ENCODE measurements around the gene TSPAN5. TPM values are rescaled to one million over a fixed set of nuclear protein-coding genes. Genes with fewer than 3 reads are reported as not detected.
A peak's percentile ranks its signal among the peaks of the same experiment; 100 is the strongest.

The TSPAN5 gene
- polyA plus RNA-seq, 1 of the 3 experiments (the other 2 are of a cell fraction) = 38.6 TPM

DNA sequence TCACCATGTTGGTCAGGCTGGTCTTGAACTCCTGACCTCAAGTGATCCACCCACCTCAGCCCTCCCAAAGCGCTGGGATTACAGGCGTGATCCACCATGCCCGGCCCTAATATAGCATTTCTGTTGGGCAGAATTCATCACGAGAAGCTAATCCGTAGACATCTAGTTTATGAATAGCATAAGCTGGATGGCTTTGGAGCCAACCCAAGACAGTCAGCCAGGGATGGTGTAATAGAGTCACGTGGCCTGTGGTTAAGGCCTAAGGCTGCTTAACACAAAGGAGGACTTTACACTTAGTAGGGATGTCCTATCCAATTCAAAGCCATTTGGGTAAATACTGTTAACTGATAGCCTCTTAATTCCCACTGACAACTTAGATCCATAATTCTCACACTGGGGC is 223.6 kb downstream of the TSPAN5 start:
- Histone ChIP-seq H4K20me1 (ENCODE audit: insufficient read depth) (no peaks in the 10 kb centered on the region), H3K79me2 (ENCODE audit: insufficient read depth) (no peaks in the 10 kb centered on the region), H3K36me3 (replicated peaks in 1 of 2; ENCODE audit: control insufficient read depth in 1 of 2, insufficient read depth in 2 of 2, low read length in 1 of 2) (peaks cover 19 to 40% of the 10 kb centered on the region in 2 experiments), H3F3A (replicated peaks; ENCODE audit: insufficient read depth) (peaks cover 28% of the 10 kb centered on the region), H3K4me1 (ENCODE audit: control insufficient read depth in 1 of 2, insufficient read depth in 2 of 2, low read depth in 1 of 2, low read length in 1 of 2) (peaks cover 2 to 27% of the 10 kb centered on the region in 2 experiments; a peak in 2 of 4 replicates), H3K27ac (ENCODE audit: low read depth in 2 of 2, low read length in 1 of 2) (peak overlapping the region in 1 of 2 experiments; percentile 83; a peak in 1 of 4 replicates), H3K4me2 (no peak overlapping the region), H3K9me2 (no peaks in the 10 kb centered on the region), H3K9ac (no peak overlapping the region), H3K9me3 (no peaks in the 10 kb centered on the region), H3K4me3 (ENCODE audit: low read depth in 2 of 2, low read length in 1 of 2) (no peak overlapping the region), H3K27me3 (ENCODE audit: insufficient read depth) (no peaks in the 10 kb centered on the region), H2AFZ (ENCODE audit: low read depth) (no peak overlapping the region)
- DNase-seq = no peak
- ChIA-PET POLR2A (no interaction called here), CTCF (no interaction called here)
- no peak for TF ChIP-seq MXI1 (IDR thresholded peaks at IDR 0.05; ENCODE audit: low read depth, low read length)
- TF ChIP-seq NRF1 (IDR thresholded peaks at IDR 0.05; ENCODE audit: low read depth, low read length) = no peak
- no peak for TF ChIP-seq RXRA (IDR thresholded peaks at IDR 0.05; ENCODE audit: borderline replicate concordance, low read depth)
- TF ChIP-seq, protein P1, sequence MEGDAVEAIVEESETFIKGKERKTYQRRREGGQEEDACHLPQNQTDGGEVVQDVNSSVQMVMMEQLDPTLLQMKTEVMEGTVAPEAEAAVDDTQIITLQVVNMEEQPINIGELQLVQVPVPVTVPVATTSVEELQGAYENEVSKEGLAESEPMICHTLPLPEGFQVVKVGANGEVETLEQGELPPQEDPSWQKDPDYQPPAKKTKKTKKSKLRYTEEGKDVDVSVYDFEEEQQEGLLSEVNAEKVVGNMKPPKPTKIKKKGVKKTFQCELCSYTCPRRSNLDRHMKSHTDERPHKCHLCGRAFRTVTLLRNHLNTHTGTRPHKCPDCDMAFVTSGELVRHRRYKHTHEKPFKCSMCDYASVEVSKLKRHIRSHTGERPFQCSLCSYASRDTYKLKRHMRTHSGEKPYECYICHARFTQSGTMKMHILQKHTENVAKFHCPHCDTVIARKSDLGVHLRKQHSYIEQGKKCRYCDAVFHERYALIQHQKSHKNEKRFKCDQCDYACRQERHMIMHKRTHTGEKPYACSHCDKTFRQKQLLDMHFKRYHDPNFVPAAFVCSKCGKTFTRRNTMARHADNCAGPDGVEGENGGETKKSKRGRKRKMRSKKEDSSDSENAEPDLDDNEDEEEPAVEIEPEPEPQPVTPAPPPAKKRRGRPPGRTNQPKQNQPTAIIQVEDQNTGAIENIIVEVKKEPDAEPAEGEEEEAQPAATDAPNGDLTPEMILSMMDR (IDR thresholded peaks at IDR 0.05) = no peak
- TF ChIP-seq, protein P2, sequence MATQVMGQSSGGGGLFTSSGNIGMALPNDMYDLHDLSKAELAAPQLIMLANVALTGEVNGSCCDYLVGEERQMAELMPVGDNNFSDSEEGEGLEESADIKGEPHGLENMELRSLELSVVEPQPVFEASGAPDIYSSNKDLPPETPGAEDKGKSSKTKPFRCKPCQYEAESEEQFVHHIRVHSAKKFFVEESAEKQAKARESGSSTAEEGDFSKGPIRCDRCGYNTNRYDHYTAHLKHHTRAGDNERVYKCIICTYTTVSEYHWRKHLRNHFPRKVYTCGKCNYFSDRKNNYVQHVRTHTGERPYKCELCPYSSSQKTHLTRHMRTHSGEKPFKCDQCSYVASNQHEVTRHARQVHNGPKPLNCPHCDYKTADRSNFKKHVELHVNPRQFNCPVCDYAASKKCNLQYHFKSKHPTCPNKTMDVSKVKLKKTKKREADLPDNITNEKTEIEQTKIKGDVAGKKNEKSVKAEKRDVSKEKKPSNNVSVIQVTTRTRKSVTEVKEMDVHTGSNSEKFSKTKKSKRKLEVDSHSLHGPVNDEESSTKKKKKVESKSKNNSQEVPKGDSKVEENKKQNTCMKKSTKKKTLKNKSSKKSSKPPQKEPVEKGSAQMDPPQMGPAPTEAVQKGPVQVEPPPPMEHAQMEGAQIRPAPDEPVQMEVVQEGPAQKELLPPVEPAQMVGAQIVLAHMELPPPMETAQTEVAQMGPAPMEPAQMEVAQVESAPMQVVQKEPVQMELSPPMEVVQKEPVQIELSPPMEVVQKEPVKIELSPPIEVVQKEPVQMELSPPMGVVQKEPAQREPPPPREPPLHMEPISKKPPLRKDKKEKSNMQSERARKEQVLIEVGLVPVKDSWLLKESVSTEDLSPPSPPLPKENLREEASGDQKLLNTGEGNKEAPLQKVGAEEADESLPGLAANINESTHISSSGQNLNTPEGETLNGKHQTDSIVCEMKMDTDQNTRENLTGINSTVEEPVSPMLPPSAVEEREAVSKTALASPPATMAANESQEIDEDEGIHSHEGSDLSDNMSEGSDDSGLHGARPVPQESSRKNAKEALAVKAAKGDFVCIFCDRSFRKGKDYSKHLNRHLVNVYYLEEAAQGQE (IDR thresholded peaks at IDR 0.05; ENCODE audit: low read depth, low read length) = no peak
- TF ChIP-seq EP300 (IDR thresholded peaks at IDR 0.05; ENCODE audit: borderline replicate concordance in 1 of 2, low read depth in 1 of 2, low read length in 1 of 2) = no peak
- no peak for TF ChIP-seq NFIC (IDR thresholded peaks at IDR 0.05; ENCODE audit: borderline replicate concordance)
- TF ChIP-seq EZH2phosphoT487 (IDR thresholded peaks at IDR 0.05; ENCODE audit: borderline replicate concordance, low read depth) = no peak
- TF ChIP-seq, protein P3, sequence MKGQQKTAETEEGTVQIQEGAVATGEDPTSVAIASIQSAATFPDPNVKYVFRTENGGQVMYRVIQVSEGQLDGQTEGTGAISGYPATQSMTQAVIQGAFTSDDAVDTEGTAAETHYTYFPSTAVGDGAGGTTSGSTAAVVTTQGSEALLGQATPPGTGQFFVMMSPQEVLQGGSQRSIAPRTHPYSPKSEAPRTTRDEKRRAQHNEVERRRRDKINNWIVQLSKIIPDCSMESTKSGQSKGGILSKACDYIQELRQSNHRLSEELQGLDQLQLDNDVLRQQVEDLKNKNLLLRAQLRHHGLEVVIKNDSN (IDR thresholded peaks at IDR 0.05; ENCODE audit: borderline replicate concordance, low read depth) = no peak
- TF ChIP-seq GATA2 (CRISPR knock-in tag; IDR thresholded peaks at IDR 0.05) = no peak
- TF ChIP-seq SMC3 (IDR thresholded peaks at IDR 0.05; ENCODE audit: low read depth, low read length) = no peak
- TF ChIP-seq, protein P4, sequence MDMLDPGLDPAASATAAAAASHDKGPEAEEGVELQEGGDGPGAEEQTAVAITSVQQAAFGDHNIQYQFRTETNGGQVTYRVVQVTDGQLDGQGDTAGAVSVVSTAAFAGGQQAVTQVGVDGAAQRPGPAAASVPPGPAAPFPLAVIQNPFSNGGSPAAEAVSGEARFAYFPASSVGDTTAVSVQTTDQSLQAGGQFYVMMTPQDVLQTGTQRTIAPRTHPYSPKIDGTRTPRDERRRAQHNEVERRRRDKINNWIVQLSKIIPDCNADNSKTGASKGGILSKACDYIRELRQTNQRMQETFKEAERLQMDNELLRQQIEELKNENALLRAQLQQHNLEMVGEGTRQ (IDR thresholded peaks at IDR 0.05; ENCODE audit: borderline replicate concordance, low read depth, low read length) = no peak
- no peak for TF ChIP-seq FOXM1 (IDR thresholded peaks at IDR 0.05; ENCODE audit: low read depth)
- 100% methylated on average over 1 of the region's 6 CpGs for WGBS (ENCODE audit: low lambda C conversion rate)

All from SK-N-SH (cell line).